Coronary artery (tissue), 2 donors: ENCODE data around the gene AGXT.

Source experiments
- DNase-seq: peaks from one replicate; pipeline ENCODE4 v3.0.0-alpha.2; 2017; ENCODE audit warnings: low spot score
- H3K27ac ChIP-seq, 2 donors: fragments of 200-600 bp; sonication (generic); one replicate each; pipeline ENCODE4 v1.5.1; 2016 to 2019
- H3K4me3 ChIP-seq: fragments of 200-600 bp; sonication (generic); 2 replicates; pipeline ENCODE4 v1.5.1; 2016; ENCODE audit warnings: mild to moderate bottlenecking, moderate library complexity
- TF ChIP-seq, protein P1 (sequence below): fragments of 200-600 bp; sonication (generic); IDR thresholded peaks from one replicate; pipeline ENCODE4 v1.5.1; 2019; ENCODE audit warnings: antibody characterized with exemption

The AGXT gene

DNA sequence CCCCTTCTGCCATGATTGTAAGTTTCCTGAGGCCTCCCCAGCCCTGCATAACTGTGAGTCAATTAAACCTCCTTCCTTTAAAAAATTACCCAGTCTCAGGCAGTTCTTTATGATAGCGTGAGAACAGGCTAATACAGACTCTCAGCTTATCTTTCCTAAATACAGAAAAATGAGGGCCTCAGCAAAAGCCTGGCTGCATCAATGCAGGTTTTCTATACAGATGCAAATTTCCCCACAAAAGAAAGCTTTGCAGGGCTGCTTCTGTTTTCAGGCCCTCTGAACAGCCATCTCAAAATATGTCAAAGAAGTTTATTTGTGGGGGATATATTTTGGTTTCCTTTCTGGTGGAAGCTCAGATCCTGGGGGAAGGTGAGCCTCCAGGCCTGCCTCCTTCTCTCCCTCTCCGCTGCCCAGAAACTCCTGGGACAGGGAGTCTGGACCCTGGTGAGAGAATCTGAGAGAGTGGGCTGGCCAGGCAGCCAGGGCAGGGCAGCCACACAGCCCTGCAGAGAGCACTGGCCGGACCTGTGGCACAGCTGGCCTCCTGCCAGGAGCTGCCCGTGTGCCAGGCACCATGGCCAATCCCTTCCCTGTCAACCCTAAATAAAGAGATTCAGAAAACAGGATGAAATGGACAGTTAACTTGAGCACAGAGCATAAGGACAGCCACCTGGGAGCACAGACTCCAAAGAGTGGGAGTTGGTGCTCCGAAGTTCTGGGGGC, 21.6 kb upstream of the AGXT start:
- no peak for DNase-seq
- TF ChIP-seq, protein P1, sequence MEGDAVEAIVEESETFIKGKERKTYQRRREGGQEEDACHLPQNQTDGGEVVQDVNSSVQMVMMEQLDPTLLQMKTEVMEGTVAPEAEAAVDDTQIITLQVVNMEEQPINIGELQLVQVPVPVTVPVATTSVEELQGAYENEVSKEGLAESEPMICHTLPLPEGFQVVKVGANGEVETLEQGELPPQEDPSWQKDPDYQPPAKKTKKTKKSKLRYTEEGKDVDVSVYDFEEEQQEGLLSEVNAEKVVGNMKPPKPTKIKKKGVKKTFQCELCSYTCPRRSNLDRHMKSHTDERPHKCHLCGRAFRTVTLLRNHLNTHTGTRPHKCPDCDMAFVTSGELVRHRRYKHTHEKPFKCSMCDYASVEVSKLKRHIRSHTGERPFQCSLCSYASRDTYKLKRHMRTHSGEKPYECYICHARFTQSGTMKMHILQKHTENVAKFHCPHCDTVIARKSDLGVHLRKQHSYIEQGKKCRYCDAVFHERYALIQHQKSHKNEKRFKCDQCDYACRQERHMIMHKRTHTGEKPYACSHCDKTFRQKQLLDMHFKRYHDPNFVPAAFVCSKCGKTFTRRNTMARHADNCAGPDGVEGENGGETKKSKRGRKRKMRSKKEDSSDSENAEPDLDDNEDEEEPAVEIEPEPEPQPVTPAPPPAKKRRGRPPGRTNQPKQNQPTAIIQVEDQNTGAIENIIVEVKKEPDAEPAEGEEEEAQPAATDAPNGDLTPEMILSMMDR: no peak

DNA sequence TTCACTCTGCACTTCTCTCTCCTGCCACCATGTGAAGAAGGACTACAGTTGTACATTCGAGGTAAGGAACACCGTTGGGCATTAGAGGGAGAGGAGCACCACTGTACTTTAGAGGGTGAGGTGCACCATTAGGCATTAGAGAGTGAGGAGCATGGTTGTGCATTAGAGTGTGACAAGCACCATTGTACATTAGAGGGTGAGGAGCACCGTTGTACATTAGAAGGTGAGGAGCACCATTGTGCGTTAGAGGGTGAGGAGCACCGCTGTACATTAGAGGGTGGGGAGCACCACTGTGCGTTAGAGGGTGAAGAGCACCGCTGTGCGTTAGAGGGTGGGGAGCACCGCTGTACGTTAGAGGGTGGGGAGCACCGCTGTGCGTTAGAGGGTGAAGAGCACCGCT, 20.8 kb upstream of the AGXT start:
- DNase-seq: no peak
- TF ChIP-seq, protein P1: no peak

More for the DNA sequence above, 21.6 kb upstream of the AGXT start:
- no peak overlapping the region for H3K4me3 ChIP-seq
- H3K27ac ChIP-seq: no peak overlapping the region

DNA sequence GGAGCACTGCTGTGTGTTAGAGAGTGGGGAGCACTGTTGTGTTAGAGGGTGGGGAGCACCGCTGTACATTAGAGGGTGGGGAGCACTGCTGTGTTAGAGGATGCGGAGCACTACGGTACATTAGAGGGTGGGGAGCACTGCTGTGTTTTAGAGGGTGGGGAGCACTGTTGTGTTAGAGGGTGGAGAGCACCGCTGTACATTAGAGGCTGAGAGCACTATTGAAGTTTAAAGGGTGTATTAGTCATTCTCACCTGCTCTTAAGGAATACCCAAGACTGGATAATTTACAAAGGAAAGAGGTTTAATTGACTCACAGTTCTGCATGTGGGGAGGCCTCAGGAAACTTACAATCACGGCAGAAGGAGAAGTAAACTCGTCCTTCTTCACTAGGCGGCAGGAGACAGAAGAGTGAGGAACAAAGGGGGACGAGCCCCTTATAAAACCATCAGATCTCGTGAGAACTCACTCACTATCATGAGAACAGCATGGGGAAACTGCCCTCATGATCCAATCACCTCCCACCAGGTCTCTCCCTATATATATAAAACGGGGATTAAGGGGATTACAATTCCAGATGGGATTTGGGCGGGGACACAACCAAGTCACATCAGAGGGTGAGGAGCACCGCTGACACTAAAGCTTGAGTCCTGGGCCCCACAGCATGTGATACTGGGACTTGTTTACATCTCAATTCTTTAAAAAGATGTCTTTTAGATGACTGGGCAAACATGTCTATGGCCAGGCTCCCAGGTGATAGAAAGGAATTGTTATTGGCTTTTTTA, 19.5 kb upstream of the AGXT start:
- TF ChIP-seq, protein P1: no peak
- Histone ChIP-seq H3K27ac (no peak overlapping the region), H3K4me3 (no peak overlapping the region)
- DNase-seq: no peak

More for the DNA sequence above, 20.8 kb upstream of the AGXT start:
- H3K27ac ChIP-seq: no peak overlapping the region
- no peak overlapping the region for H3K4me3 ChIP-seq

DNA sequence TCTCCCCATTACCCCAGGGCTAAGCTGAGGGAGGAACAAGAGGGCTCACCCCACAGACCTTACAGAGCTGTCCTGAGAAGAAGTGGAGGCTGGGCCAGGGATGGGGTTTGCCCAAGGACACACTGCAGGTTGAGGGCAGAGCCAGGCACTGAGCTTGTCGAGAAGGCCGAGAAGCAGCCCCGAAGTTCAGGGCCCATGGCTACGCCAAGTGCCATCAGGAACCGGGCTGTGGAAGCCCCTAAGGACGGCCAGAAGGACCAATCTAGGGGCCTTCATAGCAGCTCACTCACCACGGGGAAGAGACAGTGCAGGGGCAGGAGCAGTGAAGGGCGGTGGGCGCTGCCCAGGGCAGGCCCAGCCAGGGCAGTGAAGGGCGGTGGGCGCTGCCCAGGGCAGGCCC, 18.6 kb upstream of the AGXT start:
- no peak overlapping the region for H3K27ac ChIP-seq
- TF ChIP-seq, protein P1: no peak
- H3K4me3 ChIP-seq: no peak overlapping the region
- DNase-seq: no peak

DNA sequence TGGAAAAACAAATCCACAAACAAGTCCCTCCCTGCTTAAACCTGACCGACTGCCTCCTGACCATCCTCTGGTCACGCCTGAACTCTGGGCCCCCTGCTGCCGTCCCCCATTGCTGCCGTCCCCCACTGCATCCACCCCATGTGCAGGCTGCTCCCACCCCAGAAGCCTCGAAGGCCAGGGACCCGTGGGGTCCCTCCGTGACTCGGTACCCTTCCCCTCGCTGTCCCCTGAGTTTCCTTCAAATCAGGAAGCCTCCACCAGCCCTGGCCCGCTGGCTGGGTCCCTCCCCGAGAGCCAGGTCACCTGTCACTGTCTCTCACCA, 17.9 kb upstream of the AGXT start:
- DNase-seq: no peak
- Histone ChIP-seq H3K27ac (no peak overlapping the region), H3K4me3 (no peak overlapping the region)
- TF ChIP-seq, protein P1: no peak

DNA sequence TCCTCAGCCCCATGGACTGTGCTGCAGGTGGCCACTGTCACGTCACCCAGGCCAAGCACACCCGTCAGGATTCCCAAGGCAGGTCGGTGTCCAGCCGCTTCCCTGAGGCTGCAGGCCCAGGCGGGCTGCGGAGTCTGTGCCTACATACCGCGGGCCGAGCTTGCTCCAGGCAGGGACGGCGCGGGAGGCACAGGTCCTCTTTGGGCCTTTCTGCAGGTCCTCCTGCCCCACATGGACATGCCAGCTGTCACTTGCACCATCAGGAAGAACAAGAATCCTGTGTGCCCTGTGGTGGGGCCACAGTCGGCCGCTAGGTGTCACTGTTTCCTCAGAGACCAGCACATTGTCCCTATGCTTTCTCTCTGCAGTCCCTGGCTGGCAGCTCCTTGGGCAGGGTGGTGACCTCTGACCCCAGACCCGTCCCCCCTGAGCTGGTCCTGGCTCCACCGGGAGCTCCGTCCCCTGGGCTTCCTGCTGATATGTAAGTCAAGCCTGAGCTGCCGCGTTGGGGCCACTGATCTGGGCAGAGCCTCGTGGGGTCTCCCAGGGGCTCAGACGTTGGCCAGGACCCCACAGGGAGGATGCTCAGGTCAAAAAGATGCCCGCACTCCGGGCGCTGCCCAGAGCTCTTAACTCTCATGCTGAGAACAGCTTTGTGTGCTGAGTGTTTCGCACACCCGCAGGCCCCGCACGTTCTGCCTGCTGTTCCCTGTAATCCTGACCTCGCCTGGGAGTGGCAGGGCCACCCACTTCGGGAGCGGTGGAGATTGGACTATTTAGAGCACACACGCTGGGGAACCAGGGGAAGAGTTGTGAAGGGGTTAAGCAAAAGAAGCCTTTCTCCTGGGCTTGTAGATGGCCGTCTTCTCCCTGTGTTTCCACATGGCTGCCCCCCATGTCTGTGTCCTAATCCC, 17.3 kb upstream of the AGXT start:
- Histone ChIP-seq H3K4me3 (no peak overlapping the region), H3K27ac (no peak overlapping the region)
- DNase-seq: peak; percentile 89
- TF ChIP-seq, protein P1: peak; percentile 96
